Keratinocyte (primary cell): ENCODE measurements around the gene PCSK6.

ENCODE experiments used
- EZH2 ChIP-seq: IDR thresholded peaks from one replicate; pipeline ENCODE4 v1.6.1; 2012; ENCODE audit warnings: inconsistent platforms, mild to moderate bottlenecking, low read length, moderate library complexity
- TF ChIP-seq, protein P1 (sequence below), 3 experiments: IDR thresholded peaks in 1 of 3; conservative IDR thresholded peaks in 1 of 3; optimal IDR thresholded peaks in 1 of 3; 2 replicates in 2 of 3; 3 replicates in 1 of 3; pipeline versions ENCODE3 to v1.5.1; 2011; ENCODE audit warnings: low read length in 3 of 3, mild to moderate bottlenecking in 3 of 3, moderate library complexity in 2 of 3, control low read depth in 1 of 3, inconsistent platforms in 1 of 3; ENCODE audit not compliant: insufficient read depth in 2 of 3; ENCODE audit errors: extremely low read depth in 1 of 3

DNA sequence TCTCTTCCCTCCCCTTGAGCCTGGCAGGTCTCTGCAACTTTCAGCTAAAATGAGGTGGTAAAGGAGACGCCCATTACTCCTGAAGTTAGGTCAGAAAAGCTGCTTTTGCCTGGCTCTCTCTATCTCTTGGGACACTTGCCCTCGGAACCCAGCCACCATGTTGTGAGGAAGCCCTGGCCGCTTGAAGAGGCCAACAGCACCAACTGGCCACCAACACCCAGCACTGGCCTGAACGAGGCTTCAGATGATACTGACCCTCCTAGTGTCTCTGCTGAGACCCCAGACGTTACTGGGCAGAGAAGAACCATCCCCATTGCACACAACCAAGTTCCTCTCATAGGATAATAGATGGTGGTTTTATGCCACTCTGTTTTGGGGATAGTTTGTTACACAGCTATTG, 49.5 kb upstream of the PCSK6 start:
- TF ChIP-seq, protein P1, sequence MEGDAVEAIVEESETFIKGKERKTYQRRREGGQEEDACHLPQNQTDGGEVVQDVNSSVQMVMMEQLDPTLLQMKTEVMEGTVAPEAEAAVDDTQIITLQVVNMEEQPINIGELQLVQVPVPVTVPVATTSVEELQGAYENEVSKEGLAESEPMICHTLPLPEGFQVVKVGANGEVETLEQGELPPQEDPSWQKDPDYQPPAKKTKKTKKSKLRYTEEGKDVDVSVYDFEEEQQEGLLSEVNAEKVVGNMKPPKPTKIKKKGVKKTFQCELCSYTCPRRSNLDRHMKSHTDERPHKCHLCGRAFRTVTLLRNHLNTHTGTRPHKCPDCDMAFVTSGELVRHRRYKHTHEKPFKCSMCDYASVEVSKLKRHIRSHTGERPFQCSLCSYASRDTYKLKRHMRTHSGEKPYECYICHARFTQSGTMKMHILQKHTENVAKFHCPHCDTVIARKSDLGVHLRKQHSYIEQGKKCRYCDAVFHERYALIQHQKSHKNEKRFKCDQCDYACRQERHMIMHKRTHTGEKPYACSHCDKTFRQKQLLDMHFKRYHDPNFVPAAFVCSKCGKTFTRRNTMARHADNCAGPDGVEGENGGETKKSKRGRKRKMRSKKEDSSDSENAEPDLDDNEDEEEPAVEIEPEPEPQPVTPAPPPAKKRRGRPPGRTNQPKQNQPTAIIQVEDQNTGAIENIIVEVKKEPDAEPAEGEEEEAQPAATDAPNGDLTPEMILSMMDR (optimal IDR thresholded peaks at IDR 0.05 in 1 of 3, IDR thresholded peaks at IDR 0.05 in 1 of 3, conservative IDR thresholded peaks at IDR 0.05 in 1 of 3; ENCODE audit: extremely low read depth in 1 of 3, insufficient read depth in 2 of 3, low read length in 3 of 3), result no peak
- no peak for TF ChIP-seq EZH2
